Left cardiac atrium (tissue), 4 donors: ENCODE measurements around the gene SEC11C. TPM values are rescaled to one million over a fixed set of nuclear protein-coding genes. Genes with fewer than 3 reads are reported as not detected.
"Not testable (repeated sequence)": the region's sequence is repeated elsewhere in the genome, so short reads cannot be mapped to it uniquely, and the experiment has no call there.

ENCODE experiments used
- ATAC-seq, 2 donors: fragments of 200-7000 bp; cut with Tn5 transposase; one replicate each; pipeline ENCODE4 v1.9.1; 2020; ENCODE audit warnings: mild to moderate bottlenecking in 2 of 2, moderate library complexity in 2 of 2
- DNase-seq: peaks from one replicate; pipeline ENCODE4 v3.0.0-alpha.2; 2020
- intact Hi-C, 2 donors: fragments of 100-400 bp; cut with DNase I; formaldehyde crosslinking; loops; one replicate each; pipeline versions ENCODE4 v1.14.1 to v1.15.1; 2022 to 2023
- total RNA-seq, 2 donors: library from RNA; stranded (reverse); fragmentation: NEBNext Ultra II Directional; extraction: Animal tissue kit (Norgen Biotek cat#: 25700); gene quantifications; one replicate each; pipeline ENCODE4 v1.2.1, GENCODE V29; 2021
- donor health status: DM: no; HTN: yes; CAD: no.
- donor health status: DM: no; HTN: yes; CAD: no; lungs with severe emphysema.
- donor health status: DM: yes; HTN: yes; CAD: no.
- donor health status: Dilated cardiomyopathy.

Gene SEC11C
- total RNA-seq, 2 donors from 2014 or later, result 35.0 to 43.9 TPM

GRCh38 chr18:59142800-59143416, 3.2 kb downstream of the SEC11C start:
- intact Hi-C loops, ATAC-seq, DNase-seq: not testable (repeated sequence)

- intact Hi-C loops, result no loop called here
- ATAC-seq (no peak), DNase-seq (no peak)
Observed at GRCh38 chr18:59143441-59143840, 3.8 kb downstream of the SEC11C start.

GRCh38 chr18:59144483-59144882, 4.8 kb downstream of the SEC11C start:
- DNase-seq (no peak), ATAC-seq (no peak)
- intact Hi-C loops, result no loop called here

GRCh38 chr18:59145055-59145454, 5.4 kb downstream of the SEC11C start:
- intact Hi-C loops, result no loop called here
- DNase-seq (no peak), ATAC-seq (no peak)

DNA sequence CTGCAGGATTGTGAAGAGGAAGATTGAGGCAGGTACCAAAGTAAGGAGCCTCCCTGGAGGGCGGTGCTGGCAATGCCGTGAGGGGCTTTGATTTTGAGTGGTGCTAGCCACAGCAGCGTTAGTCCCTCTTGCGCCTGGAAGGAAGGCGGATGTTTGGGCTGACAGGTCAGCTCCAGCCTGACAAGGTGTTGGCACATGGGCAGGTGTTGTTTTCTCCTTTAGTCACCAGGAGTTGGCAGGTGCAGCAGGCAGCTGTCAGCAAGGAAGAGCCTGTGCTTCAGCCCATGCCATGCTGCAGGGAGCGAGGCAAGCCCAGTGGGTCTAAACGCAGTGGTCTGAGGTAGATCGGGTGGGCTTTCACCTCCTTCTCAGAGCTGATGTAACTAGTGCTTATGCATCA, 8.5 kb downstream of the SEC11C start:
- ATAC-seq, result no peak
- DNase-seq, result no peak
- intact Hi-C loops, result no loop called here

- intact Hi-C loops, result no loop called here
- ATAC-seq (no peak), DNase-seq (no peak)
Observed at GRCh38 chr18:59149007-59149406, 9.3 kb downstream of the SEC11C start.

DNA sequence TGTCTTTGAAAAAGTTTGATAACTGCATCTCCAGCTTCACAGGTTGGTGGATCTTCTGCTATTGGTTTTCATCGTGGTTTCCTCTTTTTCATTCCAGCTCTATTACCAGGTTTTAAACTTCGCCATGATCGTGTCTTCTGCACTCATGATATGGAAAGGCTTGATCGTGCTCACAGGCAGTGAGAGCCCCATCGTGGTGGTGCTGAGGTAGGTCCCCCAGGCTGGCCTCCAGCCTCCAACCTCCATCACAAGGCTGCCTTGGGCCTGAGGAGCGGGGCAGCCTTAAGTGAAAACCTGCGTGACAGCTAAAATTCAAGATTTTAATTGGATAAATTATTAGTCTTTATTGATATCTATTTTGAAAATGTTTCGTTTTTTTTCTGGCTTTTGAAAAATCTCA, 9.7 kb downstream of the SEC11C start:
- intact Hi-C loops, result no loop called here
- DNase-seq, result no peak
- no peak for ATAC-seq

DNA sequence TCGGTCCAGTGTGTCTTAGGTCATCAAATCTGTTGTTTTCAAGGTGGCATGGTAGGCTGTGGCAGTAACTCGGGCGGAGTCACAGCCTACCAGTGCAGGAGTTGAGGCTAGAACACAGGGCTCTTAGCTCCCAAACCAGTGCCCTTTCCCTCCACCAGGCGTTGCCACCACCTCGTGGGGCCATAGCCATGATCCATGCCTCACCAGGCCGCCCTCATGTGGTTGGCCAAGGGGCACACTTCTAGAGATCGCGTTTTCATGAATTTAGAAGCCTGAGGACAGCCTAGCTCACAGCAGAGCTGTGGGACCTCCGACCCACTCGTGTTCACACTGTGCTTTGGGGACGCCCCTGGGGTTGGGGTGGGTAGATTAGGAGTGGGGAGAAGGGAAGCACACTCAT, 10.6 kb downstream of the SEC11C start:
- ATAC-seq, result no peak
- intact Hi-C loops, result no loop called here
- DNase-seq, result no peak

DNA sequence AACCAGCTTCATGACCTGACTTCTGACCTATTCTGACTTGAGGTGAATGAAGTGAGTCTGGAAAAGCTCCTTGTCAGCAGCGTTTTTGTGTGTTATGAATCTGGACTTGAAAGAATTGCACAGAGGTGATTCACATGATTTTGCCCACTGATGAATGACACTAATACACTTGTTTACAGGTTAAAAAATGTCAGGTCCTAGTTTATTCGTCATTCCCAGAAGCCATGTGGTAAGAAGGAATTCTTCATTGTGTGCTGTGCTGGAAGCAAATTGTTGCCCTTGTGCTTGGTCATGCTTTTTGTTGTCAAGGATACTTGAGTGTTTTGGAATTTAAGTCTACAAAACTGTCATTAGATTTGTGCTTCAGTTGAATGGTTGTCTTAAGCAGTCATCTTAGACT, 15.5 kb downstream of the SEC11C start:
- no peak for ATAC-seq
- no peak for DNase-seq
- intact Hi-C loops, result no loop called here

DNA sequence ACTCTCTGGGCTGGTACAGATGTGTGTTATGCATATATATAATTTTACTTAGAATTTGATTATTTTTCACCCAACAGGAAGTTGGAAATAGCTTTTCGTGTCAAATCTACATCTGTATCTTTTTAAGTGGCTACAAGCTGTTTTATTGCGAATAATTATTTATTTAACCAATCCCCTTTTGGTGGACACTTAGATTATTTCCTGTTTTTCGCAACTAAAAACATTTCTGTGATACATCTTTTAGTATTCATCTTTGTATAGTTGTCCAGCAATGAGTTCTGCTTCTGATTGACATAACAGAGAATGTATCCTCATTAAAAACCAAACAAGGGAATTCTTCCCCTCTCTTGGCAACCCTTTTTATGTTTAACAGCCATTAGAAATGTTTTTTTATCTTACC, 16.6 kb downstream of the SEC11C start:
- ATAC-seq (no peak), DNase-seq (no peak)
- intact Hi-C loops, result no loop called here

- intact Hi-C loops, result no loop called here
- ATAC-seq, result no peak
- no peak for DNase-seq
Observed at GRCh38 chr18:59159265-59159664, 19.6 kb downstream of the SEC11C start.

GRCh38 chr18:59159986-59160385, 20.3 kb downstream of the SEC11C start:
- intact Hi-C loops, result no loop called here
- no peak for DNase-seq
- no peak for ATAC-seq

DNA sequence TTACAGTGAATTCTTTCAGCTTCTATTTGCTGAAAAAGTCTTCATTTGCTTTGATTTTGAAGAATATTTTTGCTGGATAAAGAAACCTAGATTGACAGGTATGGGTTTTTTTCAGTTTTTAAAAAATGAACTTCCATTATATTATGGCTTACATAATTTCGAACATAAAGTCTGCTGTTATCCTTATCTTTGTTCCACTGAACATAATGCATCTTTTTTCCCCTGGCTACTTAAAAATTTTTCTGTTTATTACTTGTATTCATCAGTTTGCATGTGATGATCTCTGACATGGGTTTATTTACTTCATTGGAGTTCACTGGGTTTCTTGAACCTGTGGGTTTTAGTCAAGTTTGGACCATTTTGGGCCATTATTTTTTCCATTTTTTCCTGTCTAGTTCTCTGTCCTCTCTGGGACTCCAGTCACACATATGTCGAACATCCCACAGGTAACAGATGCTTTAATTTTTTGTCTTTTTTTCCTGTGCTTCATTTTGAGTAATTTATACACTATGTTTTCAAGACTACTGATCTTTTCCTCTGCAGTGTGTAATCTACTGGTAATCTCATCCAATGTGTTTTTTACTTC, 33.1 kb downstream of the SEC11C start:
- DNase-seq, result no peak
- no peak for ATAC-seq
- intact Hi-C loops, result no loop called here

DNA sequence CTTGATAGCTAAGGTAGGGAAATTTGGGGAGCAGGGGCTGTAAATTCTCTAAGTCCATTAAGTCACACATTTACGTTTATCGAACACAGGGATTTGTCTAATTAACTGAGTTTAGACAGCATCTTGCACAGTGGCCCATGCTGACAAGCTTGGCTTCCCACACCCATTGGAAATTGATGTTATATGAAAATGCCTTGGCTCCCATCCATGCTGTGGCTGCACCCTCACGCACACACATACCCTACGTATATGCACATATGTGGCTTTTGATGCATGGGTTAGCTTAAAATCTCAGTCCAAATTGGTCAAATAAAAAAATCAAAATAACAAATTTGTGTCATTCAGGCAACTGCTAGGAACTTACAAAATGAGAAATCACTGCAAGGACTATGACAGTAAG, 37.8 kb downstream of the SEC11C start:
- DNase-seq (no peak), ATAC-seq (no peak)
- intact Hi-C loops, result no loop called here

DNA sequence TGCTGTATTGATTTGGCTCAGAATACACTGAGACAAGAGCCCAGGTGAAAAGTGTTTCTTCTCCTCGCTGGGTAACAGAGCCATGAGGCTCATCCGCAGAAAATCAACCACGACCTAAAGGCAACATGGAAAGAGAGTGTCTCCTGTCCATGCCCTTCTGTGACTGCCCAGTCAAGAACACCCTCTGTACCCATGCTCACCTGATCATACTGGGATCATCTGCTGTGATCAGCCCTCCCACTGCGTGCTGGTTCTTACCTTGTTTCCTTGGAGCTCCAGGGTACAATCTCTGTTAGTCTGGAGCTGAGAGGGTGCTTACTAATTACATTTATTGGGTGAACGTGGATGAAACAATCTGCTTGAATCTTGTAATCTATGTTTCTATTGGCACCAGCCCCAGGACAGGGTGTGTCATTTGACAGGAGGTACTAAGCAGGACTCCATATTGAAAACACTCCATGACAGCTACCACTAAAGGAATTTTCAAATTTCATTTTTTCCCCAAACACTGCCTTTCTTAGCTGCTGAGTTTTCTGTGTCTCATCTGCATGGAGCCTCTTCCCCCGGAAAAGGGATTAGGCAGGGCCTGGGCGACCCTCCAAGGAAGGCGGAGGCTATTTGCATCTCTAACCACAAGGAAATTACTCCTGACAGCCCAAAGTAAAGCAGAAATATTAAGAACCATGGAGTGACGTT, 40.6 kb downstream of the SEC11C start:
- ATAC-seq, result no peak
- DNase-seq, result no peak
- intact Hi-C loops, result no loop called here

GRCh38 chr18:59182673-59183072, 43.0 kb downstream of the SEC11C start:
- intact Hi-C loops, result no loop called here
- ATAC-seq, result no peak
- no peak for DNase-seq

- intact Hi-C loops, result no loop called here
- ATAC-seq (no peak), DNase-seq (no peak)
Observed at GRCh38 chr18:59189008-59189407, 49.3 kb downstream of the SEC11C start.

- intact Hi-C loops, result no loop called here
- no peak for ATAC-seq
- no peak for DNase-seq
Observed at GRCh38 chr18:59189746-59190145, 50.1 kb downstream of the SEC11C start.

- DNase-seq, result no peak
- no peak for ATAC-seq
- intact Hi-C loops, result no loop called here
Observed at GRCh38 chr18:59196161-59196725, 56.6 kb downstream of the SEC11C start.

DNA sequence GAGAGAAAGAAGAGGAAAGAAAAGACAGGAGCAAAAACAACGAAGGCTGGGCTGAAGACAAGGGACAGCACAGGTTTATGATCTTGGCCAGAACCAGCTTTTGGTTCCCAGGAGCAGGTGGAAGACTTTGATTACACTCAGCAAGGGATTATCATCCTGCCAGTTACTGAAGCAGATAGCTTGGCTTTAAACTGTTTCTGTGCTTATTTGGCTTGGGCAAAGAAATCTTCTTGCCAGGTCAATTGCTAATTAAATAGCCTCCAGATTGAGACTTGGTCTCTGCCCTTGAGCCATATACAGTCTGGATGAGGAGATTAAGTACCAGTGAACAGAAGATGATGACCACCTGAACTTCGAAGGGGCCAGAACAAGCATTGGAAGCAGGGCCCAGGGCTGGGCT, 58.0 kb downstream of the SEC11C start:
- no peak for ATAC-seq
- DNase-seq, result no peak
- intact Hi-C loops, result no loop called here

GRCh38 chr18:59198215-59198614, 58.5 kb downstream of the SEC11C start:
- ATAC-seq (no peak), DNase-seq (no peak)
- intact Hi-C loops, result no loop called here
